HepG2 (cell line): ENCODE measurements around the gene CTLA4. TPM values are rescaled to one million over a fixed set of nuclear protein-coding genes. Genes with fewer than 3 reads are reported as not detected.
A peak's percentile ranks its signal among the peaks of the same experiment; 100 is the strongest.

ENCODE experiments used
- BHLHE40 ChIP-seq: IDR thresholded peaks from 2 replicates; pipeline ENCODE4 v1.6.1; 2011; ENCODE audit warnings: low read length, improper control_type of control experiment
- CBX1 ChIP-seq: IDR thresholded peaks from one replicate; pipeline ENCODE4 v1.6.1; 2016; ENCODE audit warnings: antibody characterized with exemption, low read depth
- ELF4 ChIP-seq: sonication (generic); formaldehyde crosslinking; IDR thresholded peaks from 2 replicates; pipeline ENCODE4 v1.5.0; 2020; ENCODE audit warnings: missing genetic modification reagents, mild to moderate bottlenecking, moderate library complexity, borderline replicate concordance
- GATAD2A ChIP-seq: IDR thresholded peaks from 2 replicates; pipeline ENCODE4 v1.6.1; 2016
- HDAC1 ChIP-seq: sonication (generic); formaldehyde crosslinking; IDR thresholded peaks from 2 replicates; pipeline ENCODE4 v1.5.1; 2020; ENCODE audit warnings: mild to moderate bottlenecking, missing genetic modification reagents
- PTBP1 ChIP-seq: fragments of 200-400 bp; formaldehyde crosslinking; IDR thresholded peaks from 2 replicates; pipeline ENCODE4 v1.6.1; 2018; ENCODE audit warnings: low read length, low read depth; ENCODE audit not compliant: poor library complexity, severe bottlenecking
- SKI ChIP-seq: fragments of 450-650 bp; IDR thresholded peaks from one replicate; pipeline ENCODE4 v1.6.1; 2018; ENCODE audit warnings: mild to moderate bottlenecking; ENCODE audit not compliant: partially characterized antibody
- ZFAT ChIP-seq: sonication (generic); formaldehyde crosslinking; conservative IDR thresholded peaks from 2 replicates; pipeline ENCODE4 v1.8.1; 2023; ENCODE audit warnings: missing genetic modification reagents, inconsistent platforms
- ZNF121 ChIP-seq: sonication (generic); formaldehyde crosslinking; IDR thresholded peaks from 2 replicates; pipeline ENCODE4 v1.5.0; 2020; ENCODE audit warnings: mild to moderate bottlenecking, missing genetic modification reagents
- ZNF138 ChIP-seq: sonication (generic); formaldehyde crosslinking; IDR thresholded peaks from 2 replicates; pipeline ENCODE4 v1.5.0; 2020; ENCODE audit warnings: mild to moderate bottlenecking, low read depth, missing genetic modification reagents
- ZNF17 ChIP-seq: sonication (generic); formaldehyde crosslinking; IDR thresholded peaks from 2 replicates; pipeline ENCODE4 v1.5.0; 2020; ENCODE audit warnings: mild to moderate bottlenecking, missing genetic modification reagents
- ZNF556 ChIP-seq: sonication (generic); formaldehyde crosslinking; IDR thresholded peaks from 2 replicates; pipeline ENCODE4 v1.4.0; 2020; ENCODE audit warnings: mild to moderate bottlenecking, missing genetic modification reagents, borderline replicate concordance
- ZNF7 ChIP-seq: IDR thresholded peaks from 2 replicates; pipeline ENCODE4 v1.6.1; 2016; ENCODE audit warnings: missing biosample characterization, missing genetic modification reagents
- ZNF724P ChIP-seq: sonication (generic); formaldehyde crosslinking; IDR thresholded peaks from 2 replicates; pipeline ENCODE4 v1.8.0; 2022; ENCODE audit warnings: missing genetic modification reagents, borderline replicate concordance
- polyA plus RNA-seq, 8 experiments: library from polyadenylated mRNA; depleted of rRNA in 3 of 8; stranded (reverse) in 7 of 8; unstranded in 1 of 8; fragments of >200 nt; fragmentation: Illumina TruSeq in 4 of 8; extraction: Trizol in 4 of 8; gene quantifications; 2 replicates each; pipeline versions ENCODE4 v1.2.1 to v1.2.3, GENCODE V29; 2011 to 2016; ENCODE audit warnings: low read depth in 4 of 8, missing spikeins in 1 of 8, mixed read lengths in 1 of 8; ENCODE audit not compliant: insufficient read depth in 1 of 8
- total RNA-seq, 5 experiments: library from RNA; depleted of rRNA; stranded (reverse); fragments of >200 nt; fragmentation: Illumina TruSeq; extraction: Trizol; gene quantifications; 2 replicates each; pipeline ENCODE4 v1.2.3, GENCODE V29; 2016; ENCODE audit warnings: low read depth in 1 of 5
- TF ChIP-seq, protein P1 (sequence below): sonication (generic); formaldehyde crosslinking; conservative IDR thresholded peaks from 2 replicates; pipeline ENCODE4 v1.4.0; 2020; ENCODE audit warnings: missing genetic modification reagents
- TF ChIP-seq, protein P2 (sequence below): sonication (generic); formaldehyde crosslinking; IDR thresholded peaks from 2 replicates; pipeline ENCODE4 v1.5.0; 2020; ENCODE audit warnings: missing genetic modification reagents
- TF ChIP-seq, protein P3 (sequence below): sonication (generic); formaldehyde crosslinking; IDR thresholded peaks from 2 replicates; pipeline ENCODE4 v1.4.0; 2020; ENCODE audit warnings: missing genetic modification reagents, mild to moderate bottlenecking, borderline replicate concordance
- TF ChIP-seq, protein P4 (sequence below): sonication (generic); formaldehyde crosslinking; IDR thresholded peaks from 2 replicates; pipeline ENCODE4 v1.5.1; 2020; ENCODE audit warnings: missing genetic modification reagents, mild to moderate bottlenecking, borderline replicate concordance
- TF ChIP-seq, protein P5 (sequence below): IDR thresholded peaks from 2 replicates; pipeline ENCODE4 v1.6.1; 2016; ENCODE audit warnings: missing compliant biosample characterization, missing genetic modification reagents, borderline replicate concordance
- TF ChIP-seq, protein P6 (sequence below): sonication (generic); formaldehyde crosslinking; IDR thresholded peaks from 2 replicates; pipeline ENCODE4 v1.5.1; 2020; ENCODE audit warnings: missing genetic modification reagents, mild to moderate bottlenecking, borderline replicate concordance

CTLA4 gene
- total and polyA plus RNA-seq, 2 of the 13 experiments (the other 11 are each of a cell fraction or from before 2014, with no cell fraction given): 0.16 TPM; not detected in 1

DNA sequence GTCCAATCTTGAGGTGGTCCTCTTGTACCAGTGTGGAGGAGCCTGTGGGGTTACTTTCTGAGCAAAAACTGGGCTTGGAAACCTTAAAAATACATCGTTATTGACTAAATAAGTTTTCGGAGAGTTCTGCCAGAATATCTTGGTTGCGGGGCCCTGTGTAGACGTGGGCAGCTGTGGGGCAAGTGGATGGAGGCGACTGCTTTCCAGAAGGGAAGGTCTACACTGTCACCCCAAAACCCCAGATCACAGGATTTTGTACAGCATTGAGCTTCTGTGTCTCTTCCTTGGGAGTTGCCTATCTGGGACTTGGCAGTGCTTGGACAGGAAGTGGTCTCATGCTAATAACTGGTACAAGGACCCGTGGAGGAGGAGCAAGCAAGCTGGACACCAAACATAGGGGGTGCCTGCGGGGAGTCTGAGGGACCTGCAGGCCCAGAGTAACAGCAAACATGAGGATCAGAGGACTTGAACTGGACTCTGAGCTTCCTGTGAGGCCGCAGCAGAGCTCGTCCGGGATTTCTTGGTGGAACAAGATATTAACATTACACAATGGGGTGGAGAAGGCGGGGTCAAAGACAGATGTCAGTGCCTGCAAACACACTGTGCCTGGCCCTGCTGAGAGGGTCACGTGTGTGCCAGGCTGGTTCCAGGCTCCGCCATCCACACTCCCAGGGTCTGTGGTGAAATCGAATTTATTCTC lies 48.0 kb upstream of the CTLA4 start (continued):
- TF ChIP-seq, protein P1, sequence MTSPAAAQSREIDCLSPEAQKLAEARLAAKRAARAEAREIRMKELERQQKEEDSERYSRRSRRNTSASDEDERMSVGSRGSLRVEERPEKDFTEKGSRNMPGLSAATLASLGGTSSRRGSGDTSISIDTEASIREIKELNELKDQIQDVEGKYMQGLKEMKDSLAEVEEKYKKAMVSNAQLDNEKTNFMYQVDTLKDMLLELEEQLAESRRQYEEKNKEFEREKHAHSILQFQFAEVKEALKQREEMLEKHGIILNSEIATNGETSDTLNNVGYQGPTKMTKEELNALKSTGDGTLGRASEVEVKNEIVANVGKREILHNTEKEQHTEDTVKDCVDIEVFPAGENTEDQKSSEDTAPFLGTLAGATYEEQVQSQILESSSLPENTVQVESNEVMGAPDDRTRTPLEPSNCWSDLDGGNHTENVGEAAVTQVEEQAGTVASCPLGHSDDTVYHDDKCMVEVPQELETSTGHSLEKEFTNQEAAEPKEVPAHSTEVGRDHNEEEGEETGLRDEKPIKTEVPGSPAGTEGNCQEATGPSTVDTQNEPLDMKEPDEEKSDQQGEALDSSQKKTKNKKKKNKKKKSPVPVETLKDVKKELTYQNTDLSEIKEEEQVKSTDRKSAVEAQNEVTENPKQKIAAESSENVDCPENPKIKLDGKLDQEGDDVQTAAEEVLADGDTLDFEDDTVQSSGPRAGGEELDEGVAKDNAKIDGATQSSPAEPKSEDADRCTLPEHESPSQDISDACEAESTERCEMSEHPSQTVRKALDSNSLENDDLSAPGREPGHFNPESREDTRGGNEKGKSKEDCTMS (CRISPR knock-in tag): no peak
- TF ChIP-seq, protein P2, sequence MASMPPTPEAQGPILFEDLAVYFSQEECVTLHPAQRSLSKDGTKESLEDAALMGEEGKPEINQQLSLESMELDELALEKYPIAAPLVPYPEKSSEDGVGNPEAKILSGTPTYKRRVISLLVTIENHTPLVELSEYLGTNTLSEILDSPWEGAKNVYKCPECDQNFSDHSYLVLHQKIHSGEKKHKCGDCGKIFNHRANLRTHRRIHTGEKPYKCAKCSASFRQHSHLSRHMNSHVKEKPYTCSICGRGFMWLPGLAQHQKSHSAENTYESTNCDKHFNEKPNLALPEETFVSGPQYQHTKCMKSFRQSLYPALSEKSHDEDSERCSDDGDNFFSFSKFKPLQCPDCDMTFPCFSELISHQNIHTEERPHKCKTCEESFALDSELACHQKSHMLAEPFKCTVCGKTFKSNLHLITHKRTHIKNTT (CRISPR knock-in tag): no peak
- TF ChIP-seq ZNF17 (CRISPR knock-in tag): no peak
- 0 out of 2 replicates have a peak, but pooled peaks have one; percentile 23 for TF ChIP-seq ZNF138
- TF ChIP-seq, protein P3, sequence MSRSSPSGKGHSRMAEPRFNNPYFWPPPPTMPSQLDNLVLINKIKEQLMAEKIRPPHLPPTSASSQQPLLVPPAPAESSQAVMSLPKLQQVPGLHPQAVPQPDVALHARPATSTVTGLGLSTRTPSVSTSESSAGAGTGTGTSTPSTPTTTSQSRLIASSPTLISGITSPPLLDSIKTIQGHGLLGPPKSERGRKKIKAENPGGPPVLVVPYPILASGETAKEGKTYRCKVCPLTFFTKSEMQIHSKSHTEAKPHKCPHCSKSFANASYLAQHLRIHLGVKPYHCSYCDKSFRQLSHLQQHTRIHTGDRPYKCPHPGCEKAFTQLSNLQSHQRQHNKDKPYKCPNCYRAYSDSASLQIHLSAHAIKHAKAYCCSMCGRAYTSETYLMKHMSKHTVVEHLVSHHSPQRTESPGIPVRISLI (CRISPR knock-in tag): peak; percentile 66; the same call in 1 of the 2 replicates
- TF ChIP-seq GATAD2A (CRISPR knock-in tag): peak; percentile 99
- TF ChIP-seq ZNF7 (CRISPR knock-in tag): peak; percentile 75
- TF ChIP-seq BHLHE40: peak; percentile 87
- TF ChIP-seq HDAC1: peak; percentile 85
- no peak for TF ChIP-seq ZNF724P
- peak; percentile 67; the same call in 1 of the 2 replicates for TF ChIP-seq ELF4 (CRISPR knock-in tag)
- no peak for TF ChIP-seq ZFAT (CRISPR knock-in tag)
- TF ChIP-seq, protein P4, sequence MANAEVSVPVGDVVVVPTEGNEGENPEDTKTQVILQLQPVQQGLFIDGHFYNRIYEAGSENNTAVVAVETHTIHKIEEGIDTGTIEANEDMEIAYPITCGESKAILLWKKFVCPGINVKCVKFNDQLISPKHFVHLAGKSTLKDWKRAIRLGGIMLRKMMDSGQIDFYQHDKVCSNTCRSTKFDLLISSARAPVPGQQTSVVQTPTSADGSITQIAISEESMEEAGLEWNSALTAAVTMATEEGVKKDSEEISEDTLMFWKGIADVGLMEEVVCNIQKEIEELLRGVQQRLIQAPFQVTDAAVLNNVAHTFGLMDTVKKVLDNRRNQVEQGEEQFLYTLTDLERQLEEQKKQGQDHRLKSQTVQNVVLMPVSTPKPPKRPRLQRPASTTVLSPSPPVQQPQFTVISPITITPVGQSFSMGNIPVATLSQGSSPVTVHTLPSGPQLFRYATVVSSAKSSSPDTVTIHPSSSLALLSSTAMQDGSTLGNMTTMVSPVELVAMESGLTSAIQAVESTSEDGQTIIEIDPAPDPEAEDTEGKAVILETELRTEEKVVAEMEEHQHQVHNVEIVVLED (CRISPR knock-in tag): 0 out of 2 replicates have a peak, but pooled peaks have one; percentile 19
- peak; percentile 84; the same call in 1 of the 2 replicates for TF ChIP-seq ZNF121 (CRISPR knock-in tag)
- TF ChIP-seq SKI: peak; percentile 51
- peak; percentile 78; the same call in 1 of the 2 replicates for TF ChIP-seq ZNF556 (CRISPR knock-in tag)
- TF ChIP-seq, protein P5, sequence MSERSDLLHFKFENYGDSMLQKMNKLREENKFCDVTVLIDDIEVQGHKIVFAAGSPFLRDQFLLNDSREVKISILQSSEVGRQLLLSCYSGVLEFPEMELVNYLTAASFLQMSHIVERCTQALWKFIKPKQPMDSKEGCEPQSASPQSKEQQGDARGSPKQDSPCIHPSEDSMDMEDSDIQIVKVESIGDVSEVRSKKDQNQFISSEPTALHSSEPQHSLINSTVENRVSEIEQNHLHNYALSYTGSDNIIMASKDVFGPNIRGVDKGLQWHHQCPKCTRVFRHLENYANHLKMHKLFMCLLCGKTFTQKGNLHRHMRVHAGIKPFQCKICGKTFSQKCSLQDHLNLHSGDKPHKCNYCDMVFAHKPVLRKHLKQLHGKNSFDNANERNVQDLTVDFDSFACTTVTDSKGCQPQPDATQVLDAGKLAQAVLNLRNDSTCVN: peak; percentile 83; the same call in 1 of the 2 replicates
- TF ChIP-seq CBX1: no peak
- TF ChIP-seq PTBP1: peak; percentile 51
- TF ChIP-seq, protein P6, sequence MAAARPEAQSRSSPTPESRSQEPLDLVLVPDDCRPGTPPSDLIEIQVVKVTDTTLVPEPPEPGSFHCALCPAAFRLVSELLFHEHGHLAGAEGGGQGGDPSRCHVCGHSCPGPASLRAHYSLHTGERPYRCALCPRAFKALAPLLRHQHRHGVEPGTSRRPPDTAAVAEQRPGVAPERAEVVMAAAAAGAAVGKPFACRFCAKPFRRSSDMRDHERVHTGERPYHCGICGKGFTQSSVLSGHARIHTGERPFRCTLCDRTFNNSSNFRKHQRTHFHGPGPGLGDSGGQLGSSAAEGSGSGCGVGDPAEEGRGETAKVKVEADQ (CRISPR knock-in tag): no peak
